Measurements from ENCODE around the gene CORO2B. TPM values are rescaled to one million over a fixed set of nuclear protein-coding genes. Genes with fewer than 3 reads are reported as not detected.
A peak's percentile ranks its signal among the peaks of the same experiment; 100 is the strongest.

Gene CORO2B
- polyA plus RNA-seq, 2 donors = 0.24 to 0.35 TPM

DNA sequence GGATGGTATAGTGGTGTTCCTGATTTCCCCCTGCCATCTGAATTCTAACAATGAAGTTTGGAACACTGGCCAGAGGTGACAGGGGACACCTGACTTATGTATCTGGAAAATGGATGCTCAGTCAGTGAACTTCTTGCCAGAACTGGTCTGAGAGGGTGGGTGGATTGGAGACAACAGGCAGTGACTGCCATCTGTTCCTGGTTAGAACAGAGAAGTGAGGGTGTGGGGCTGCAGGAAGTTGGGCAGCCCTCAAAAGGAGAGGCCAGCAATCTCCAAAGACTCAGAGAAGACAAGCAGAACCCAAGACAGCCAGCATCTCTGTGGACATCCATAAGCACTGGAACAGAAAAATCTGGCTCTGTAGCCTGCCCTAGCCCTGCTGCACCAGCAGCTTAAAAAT, 191.4 kb downstream of the CORO2B start:
- Histone ChIP-seq H3K36me3 (ENCODE audit: control insufficient read depth in 2 of 2, insufficient read depth in 2 of 2, low read length in 1 of 2) (no peaks in the 10 kb centered on the region), H3K9me3 (ENCODE audit: control insufficient read depth in 2 of 2, insufficient read depth in 1 of 2, low read depth in 1 of 2, low read length in 1 of 2) (peaks cover 0 to 2% of the 10 kb centered on the region in 2 donors), H3K27me3 (ENCODE audit: control insufficient read depth in 1 of 2, insufficient read depth in 2 of 2, low read length in 2 of 2) (no peaks in the 10 kb centered on the region), H3K27ac (ENCODE audit: low read depth in 2 of 2, low read length in 1 of 2) (no peak overlapping the region), H3K4me3 (ENCODE audit: low read depth in 1 of 2, low read length in 2 of 2) (no peak overlapping the region), H3K4me1 (ENCODE audit: control insufficient read depth in 2 of 2, insufficient read depth in 2 of 2, low read length in 1 of 2) (no peaks in the 10 kb centered on the region)

DNA sequence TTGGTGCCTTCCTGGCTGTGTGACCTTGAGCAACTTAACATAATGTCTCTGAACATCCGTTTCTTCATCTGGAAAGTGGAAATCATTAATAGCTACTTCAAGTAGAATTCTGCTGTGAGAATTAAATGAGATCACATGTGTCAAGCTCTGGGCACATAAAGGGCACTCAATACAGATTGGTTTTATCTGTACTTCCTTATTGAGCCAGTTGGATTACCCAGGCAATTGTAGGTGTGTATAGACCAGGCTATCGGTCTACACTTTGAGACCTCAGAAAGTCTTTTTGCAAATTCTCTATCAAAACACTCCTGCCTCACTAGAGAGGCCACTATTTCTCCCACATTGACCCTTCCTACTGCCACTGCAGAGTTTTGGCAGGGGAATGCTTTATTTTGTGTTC, 194.2 kb downstream of the CORO2B start:
- H3K4me1 ChIP-seq (ENCODE audit: control insufficient read depth in 2 of 2, insufficient read depth in 2 of 2, low read length in 1 of 2) = peaks cover 2% of the 10 kb centered on the region in 2 donors
- WGBS, 2 donors = 79 to 85% methylated on average over 2 of the region's 2 CpGs
- no peak overlapping the region for H3K4me3 ChIP-seq (ENCODE audit: low read depth in 1 of 2, low read length in 2 of 2)
- H3K36me3 ChIP-seq (ENCODE audit: control insufficient read depth in 2 of 2, insufficient read depth in 2 of 2, low read length in 1 of 2) = peaks cover 0 to 4% of the 10 kb centered on the region in 2 donors
- no peak overlapping the region for H3K27ac ChIP-seq (ENCODE audit: low read depth in 2 of 2, low read length in 1 of 2)
- H3K27me3 ChIP-seq (ENCODE audit: control insufficient read depth in 1 of 2, insufficient read depth in 2 of 2, low read length in 2 of 2) = no peaks in the 10 kb centered on the region
- peaks cover 0 to 2% of the 10 kb centered on the region in 2 donors for H3K9me3 ChIP-seq (ENCODE audit: control insufficient read depth in 2 of 2, insufficient read depth in 1 of 2, low read depth in 1 of 2, low read length in 1 of 2)

DNA sequence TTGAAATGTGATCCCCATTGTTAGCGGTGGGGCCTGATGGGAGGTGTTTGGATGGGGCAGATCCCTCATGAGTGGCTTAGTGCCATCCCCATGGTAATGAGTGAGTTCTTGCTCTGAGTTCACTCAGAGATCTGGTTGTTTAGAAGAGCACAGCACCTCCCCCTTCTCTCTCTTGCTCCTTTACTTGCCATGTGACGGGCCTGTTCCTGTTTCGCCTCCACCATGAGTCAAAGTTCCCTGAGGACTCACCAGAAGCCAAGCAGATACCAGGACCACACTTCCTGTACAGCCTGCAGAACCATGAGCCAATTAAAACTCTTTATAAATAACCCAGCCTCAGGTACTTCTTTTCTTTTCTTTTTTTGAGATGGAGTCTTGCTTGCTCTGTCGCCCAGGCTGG, 195.3 kb downstream of the CORO2B start:
- H3K27me3 ChIP-seq (ENCODE audit: control insufficient read depth in 1 of 2, insufficient read depth in 2 of 2, low read length in 2 of 2) = no peaks in the 10 kb centered on the region
- H3K4me3 ChIP-seq (ENCODE audit: low read depth in 1 of 2, low read length in 2 of 2) = no peak overlapping the region
- H3K36me3 ChIP-seq (ENCODE audit: control insufficient read depth in 2 of 2, insufficient read depth in 2 of 2, low read length in 1 of 2) = peaks cover 2 to 4% of the 10 kb centered on the region in 2 donors
- no peak overlapping the region for H3K27ac ChIP-seq (ENCODE audit: low read depth in 2 of 2, low read length in 1 of 2)
- 90 to 93% methylated on average over 4 of the region's 4 CpGs for WGBS, 2 donors
- H3K9me3 ChIP-seq (ENCODE audit: control insufficient read depth in 2 of 2, insufficient read depth in 1 of 2, low read depth in 1 of 2, low read length in 1 of 2) = peaks cover 0 to 2% of the 10 kb centered on the region in 2 donors
- H3K4me1 ChIP-seq (ENCODE audit: control insufficient read depth in 2 of 2, insufficient read depth in 2 of 2, low read length in 1 of 2) = peaks cover 2% of the 10 kb centered on the region in 2 donors

DNA sequence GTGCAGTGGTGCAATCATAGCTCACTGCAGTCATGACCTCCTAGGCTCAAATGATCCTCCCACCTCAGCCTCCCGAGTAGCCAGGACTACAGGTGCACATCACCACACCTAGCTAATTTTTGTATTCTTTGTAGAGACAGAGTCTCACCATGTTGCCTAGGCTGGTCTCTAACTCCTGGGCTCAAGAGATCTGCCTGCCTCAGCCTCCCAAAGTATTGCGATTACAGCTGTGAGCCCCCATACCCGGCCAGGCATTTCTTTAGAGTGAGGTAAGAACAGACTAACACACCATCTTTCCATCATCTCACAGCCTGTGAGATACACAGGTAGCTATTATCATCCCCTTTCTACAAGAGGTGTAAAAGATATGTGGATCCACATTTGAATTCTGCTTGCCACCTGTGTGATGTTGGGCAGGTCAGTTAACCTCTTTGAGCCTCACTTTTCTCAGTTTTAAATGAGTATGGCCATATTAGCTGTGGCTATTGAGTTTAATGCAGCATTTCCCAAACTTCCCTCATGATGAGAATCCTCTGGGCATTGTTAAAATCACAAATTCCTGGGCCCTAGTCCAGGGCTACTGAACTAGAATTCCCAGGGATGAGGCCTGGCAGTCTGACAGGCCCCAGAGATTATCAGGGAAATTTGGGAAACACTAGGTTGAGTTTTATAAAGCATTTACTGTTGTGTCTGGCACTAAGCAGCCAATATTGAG, 195.9 kb downstream of the CORO2B start:
- WGBS, 2 donors = 92 to 96% methylated on average over 3 of the region's 3 CpGs
- no peak overlapping the region for H3K27ac ChIP-seq (ENCODE audit: low read depth in 2 of 2, low read length in 1 of 2)

DNA sequence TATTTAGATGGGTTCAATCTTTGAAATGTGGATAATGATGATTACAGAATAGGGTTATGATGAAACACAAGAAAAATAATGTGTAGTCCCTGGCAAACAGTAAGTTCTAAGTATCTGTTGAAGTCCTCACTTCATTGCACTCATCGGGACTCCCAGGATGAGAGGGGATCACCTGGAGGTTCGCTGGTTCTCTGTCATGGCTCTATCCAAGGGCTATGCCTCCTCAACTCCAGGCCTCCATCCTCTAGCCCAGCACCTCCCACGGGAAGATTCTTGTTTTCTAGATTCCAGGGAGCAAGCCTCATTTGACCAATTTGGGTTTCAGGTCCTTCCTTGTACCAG, 196.4 kb downstream of the CORO2B start:
- Histone ChIP-seq H3K4me3 (ENCODE audit: low read depth in 1 of 2, low read length in 2 of 2) (no peak overlapping the region), H3K27ac (ENCODE audit: low read depth in 2 of 2, low read length in 1 of 2) (peak overlapping the region; percentile 8 to 38), H3K9me3 (ENCODE audit: control insufficient read depth in 2 of 2, insufficient read depth in 1 of 2, low read depth in 1 of 2, low read length in 1 of 2) (peaks cover 0 to 2% of the 10 kb centered on the region in 2 donors), H3K36me3 (ENCODE audit: control insufficient read depth in 2 of 2, insufficient read depth in 2 of 2, low read length in 1 of 2) (peaks cover 8 to 10% of the 10 kb centered on the region in 2 donors), H3K4me1 (ENCODE audit: control insufficient read depth in 2 of 2, insufficient read depth in 2 of 2, low read length in 1 of 2) (peaks cover 2% of the 10 kb centered on the region in 2 donors), H3K27me3 (ENCODE audit: control insufficient read depth in 1 of 2, insufficient read depth in 2 of 2, low read length in 2 of 2) (no peaks in the 10 kb centered on the region)
- WGBS, 2 donors = 89 to 98% methylated on average over 3 of the region's 3 CpGs

More for the DNA sequence above, 195.9 kb downstream of the CORO2B start:
- Histone ChIP-seq H3K4me1 (ENCODE audit: control insufficient read depth in 2 of 2, insufficient read depth in 2 of 2, low read length in 1 of 2) (peaks cover 2% of the 10 kb centered on the region in 2 donors), H3K27me3 (ENCODE audit: control insufficient read depth in 1 of 2, insufficient read depth in 2 of 2, low read length in 2 of 2) (no peaks in the 10 kb centered on the region), H3K9me3 (ENCODE audit: control insufficient read depth in 2 of 2, insufficient read depth in 1 of 2, low read depth in 1 of 2, low read length in 1 of 2) (peaks cover 0 to 2% of the 10 kb centered on the region in 2 donors), H3K36me3 (ENCODE audit: control insufficient read depth in 2 of 2, insufficient read depth in 2 of 2, low read length in 1 of 2) (peaks cover 6 to 7% of the 10 kb centered on the region in 2 donors), H3K4me3 (ENCODE audit: low read depth in 1 of 2, low read length in 2 of 2) (no peak overlapping the region)

DNA sequence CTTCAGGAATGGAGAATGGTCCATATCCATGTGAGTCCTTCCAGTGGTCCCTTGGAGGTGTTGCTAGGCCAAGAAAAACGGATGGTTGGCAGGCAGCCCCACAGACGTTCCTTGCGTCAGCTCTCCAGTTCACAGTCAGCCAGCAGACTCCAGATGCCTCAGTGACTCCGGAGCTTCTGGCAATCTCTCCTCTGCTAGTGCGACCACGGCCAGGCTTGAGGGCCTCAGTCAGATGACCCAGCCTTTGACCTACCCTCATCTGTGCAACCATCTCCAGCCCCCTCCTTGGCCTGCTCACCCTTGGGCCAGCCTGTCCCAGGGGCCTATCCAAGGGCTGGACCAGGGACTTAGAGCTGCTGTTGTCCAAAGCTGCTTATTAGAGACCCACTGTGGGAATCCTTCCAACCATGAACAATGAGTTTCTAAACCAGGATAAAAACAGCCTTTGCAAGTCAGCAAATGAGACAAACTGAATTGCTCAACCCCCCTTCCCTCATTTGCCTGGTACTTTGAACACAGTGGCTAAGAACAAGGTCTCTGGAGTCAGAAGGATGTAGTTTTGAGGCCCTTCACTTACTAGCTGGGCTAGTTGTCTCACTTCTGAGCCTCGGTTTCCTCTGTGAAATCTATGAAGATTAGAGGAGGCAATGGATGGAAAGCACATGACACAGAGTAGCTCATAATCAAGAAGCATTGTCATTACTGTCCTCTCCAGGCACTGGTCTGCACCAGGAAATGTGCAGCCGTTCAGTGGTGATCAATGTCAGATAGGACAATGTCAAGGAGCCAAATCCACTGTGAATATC, 197.1 kb downstream of the CORO2B start:
- Histone ChIP-seq H3K9me3 (ENCODE audit: control insufficient read depth in 2 of 2, insufficient read depth in 1 of 2, low read depth in 1 of 2, low read length in 1 of 2) (peaks cover 0 to 2% of the 10 kb centered on the region in 2 donors), H3K27ac (ENCODE audit: low read depth in 2 of 2, low read length in 1 of 2) (peak overlapping the region; percentile 38 to 56), H3K27me3 (ENCODE audit: control insufficient read depth in 1 of 2, insufficient read depth in 2 of 2, low read length in 2 of 2) (no peaks in the 10 kb centered on the region), H3K4me1 (ENCODE audit: control insufficient read depth in 2 of 2, insufficient read depth in 2 of 2, low read length in 1 of 2) (peaks cover 2% of the 10 kb centered on the region in 2 donors), H3K4me3 (ENCODE audit: low read depth in 1 of 2, low read length in 2 of 2) (no peak overlapping the region), H3K36me3 (ENCODE audit: control insufficient read depth in 2 of 2, insufficient read depth in 2 of 2, low read length in 1 of 2) (peaks cover 8 to 12% of the 10 kb centered on the region in 2 donors)
- WGBS, 2 donors = 64 to 66% methylated on average over 8 of the region's 8 CpGs

DNA sequence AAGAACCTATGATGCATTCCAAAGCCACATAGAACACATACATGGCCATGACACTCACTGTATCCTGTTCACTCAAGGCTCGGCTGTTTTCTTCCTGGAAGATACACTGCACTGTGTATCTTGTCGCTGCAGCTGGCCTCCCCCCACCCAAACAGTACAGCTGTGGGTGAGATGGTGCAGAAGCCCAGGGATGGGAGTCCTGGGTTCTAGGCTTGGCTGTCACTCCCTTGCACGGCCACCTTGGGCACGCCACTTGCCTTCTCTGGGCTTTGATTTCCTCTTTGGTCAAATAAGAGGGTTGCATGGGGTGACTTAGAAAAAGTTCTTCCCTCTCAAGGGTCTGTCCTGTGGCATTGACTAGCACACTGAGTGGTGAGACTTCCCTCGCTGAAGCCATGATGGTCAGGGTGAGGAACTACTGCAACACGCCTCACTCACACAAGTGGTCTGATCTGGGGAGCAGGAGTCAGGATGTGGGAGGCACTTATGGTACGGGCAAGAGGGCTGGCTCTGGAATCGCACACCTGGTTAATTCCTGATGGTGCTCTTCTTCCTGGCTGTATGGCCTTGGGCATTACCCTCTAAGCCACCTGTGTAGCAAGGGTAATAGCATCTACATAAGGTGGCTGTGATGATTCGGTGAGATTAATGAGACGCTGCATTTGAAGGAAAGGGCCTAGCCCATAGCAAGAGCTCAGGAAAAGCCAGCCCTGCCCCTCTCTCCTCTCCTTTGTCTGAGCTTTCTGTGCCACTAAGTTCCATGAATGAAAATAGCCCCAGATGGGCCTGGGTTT, 197.9 kb downstream of the CORO2B start:
- 88 to 91% methylated on average over 10 of the region's 10 CpGs for WGBS, 2 donors
- Histone ChIP-seq H3K36me3 (ENCODE audit: control insufficient read depth in 2 of 2, insufficient read depth in 2 of 2, low read length in 1 of 2) (peaks cover 8 to 12% of the 10 kb centered on the region in 2 donors), H3K4me3 (ENCODE audit: low read depth in 1 of 2, low read length in 2 of 2) (no peak overlapping the region), H3K9me3 (ENCODE audit: control insufficient read depth in 2 of 2, insufficient read depth in 1 of 2, low read depth in 1 of 2, low read length in 1 of 2) (peaks cover 0 to 2% of the 10 kb centered on the region in 2 donors), H3K27ac (ENCODE audit: low read depth in 2 of 2, low read length in 1 of 2) (peak overlapping the region; percentile 28 to 56), H3K27me3 (ENCODE audit: control insufficient read depth in 1 of 2, insufficient read depth in 2 of 2, low read length in 2 of 2) (no peaks in the 10 kb centered on the region), H3K4me1 (ENCODE audit: control insufficient read depth in 2 of 2, insufficient read depth in 2 of 2, low read length in 1 of 2) (peaks cover 2% of the 10 kb centered on the region in 2 donors)

Other genes with a start within 250 kb of the CORO2B start
- gene ITGA11, start 146.8 kb upstream of the CORO2B start, polyA plus RNA-seq = under 1 TPM; 0.14 to 0.45 TPM
- gene ANP32A, start 241.9 kb downstream of the CORO2B start, polyA plus RNA-seq = 10 to 100 TPM; 45.5 to 51.7 TPM

Data from esophagus (tissue), 2 donors.